MM.1S (cell line): ENCODE measurements around the gene SYNJ2BP.
"Not testable (repeated sequence)": the region's sequence is repeated elsewhere in the genome, so short reads cannot be mapped to it uniquely, and the experiment has no call there.

ENCODE experiments used
- DNase-seq: peaks from one replicate; pipeline ENCODE4 v3.0.0-alpha.2; 2015
- H2AFZ ChIP-seq: fragments of 300-600 bp; sonication (generic); 2 replicates; pipeline ENCODE4 v1.6.0; 2016; ENCODE audit warnings: antibody characterized with exemption, low read length
- H3F3A ChIP-seq: fragments of 300-600 bp; sonication (generic); 2 replicates; pipeline ENCODE4 v1.6.1; 2016; ENCODE audit warnings: mild to moderate bottlenecking, antibody characterized with exemption, low read length, moderate library complexity, mixed read lengths; ENCODE audit not compliant: insufficient read depth
- H3K27ac ChIP-seq: fragments of 300-600 bp; sonication (generic); 2 replicates; pipeline ENCODE4 v1.5.1; 2016; ENCODE audit warnings: mild to moderate bottlenecking, low read length
- H3K27me3 ChIP-seq: fragments of 300-600 bp; sonication (generic); replicated peaks from 2 replicates; pipeline ENCODE4 v1.6.0; 2016; ENCODE audit warnings: low read length; ENCODE audit not compliant: insufficient read depth
- H3K36me3 ChIP-seq: fragments of 300-600 bp; sonication (generic); replicated peaks from 2 replicates; pipeline ENCODE4 v1.6.1; 2016; ENCODE audit warnings: mild to moderate bottlenecking, low read length, mixed read lengths; ENCODE audit not compliant: insufficient read depth
- H3K4me1 ChIP-seq: fragments of 300-600 bp; sonication (generic); 2 replicates; pipeline ENCODE4 v1.6.1; 2016; ENCODE audit warnings: low read length, mixed read lengths
- H3K4me2 ChIP-seq: fragments of 300-600 bp; sonication (generic); 2 replicates; pipeline ENCODE4 v1.6.0; 2016; ENCODE audit warnings: low read depth, low read length
- H3K4me3 ChIP-seq: fragments of 300-600 bp; sonication (generic); 2 replicates; pipeline ENCODE4 v1.5.1; 2016; ENCODE audit warnings: low read length, mixed read lengths
- H3K79me2 ChIP-seq: fragments of 300-600 bp; sonication (generic); 2 replicates; pipeline ENCODE4 v1.6.1; 2016; ENCODE audit warnings: mixed run types, low read length, mixed read lengths
- H3K9ac ChIP-seq: fragments of 300-600 bp; sonication (generic); 2 replicates; pipeline ENCODE4 v1.6.1; 2016; ENCODE audit warnings: low read length, mixed read lengths
- H3K9me2 ChIP-seq: fragments of 300-600 bp; sonication (generic); replicated peaks from 2 replicates; pipeline ENCODE4 v1.6.1; 2016; ENCODE audit warnings: mild to moderate bottlenecking, low read length, mixed read lengths; ENCODE audit not compliant: insufficient read depth
- H3K9me3 ChIP-seq: fragments of 300-600 bp; sonication (generic); replicated peaks from 2 replicates; pipeline ENCODE4 v1.6.1; 2016; ENCODE audit warnings: mild to moderate bottlenecking, low read length, mixed read lengths; ENCODE audit not compliant: insufficient read depth
- H4K20me1 ChIP-seq: fragments of 300-600 bp; sonication (generic); 2 replicates; pipeline ENCODE4 v1.6.1; 2016; ENCODE audit warnings: mild to moderate bottlenecking, low read length, moderate library complexity, mixed read lengths; ENCODE audit not compliant: insufficient read depth
- CTCF ChIP-seq: fragments of 300-600 bp; sonication (generic); IDR thresholded peaks from 2 replicates; pipeline ENCODE4 v1.5.1; 2016; ENCODE audit warnings: antibody characterized with exemption, low read length, mixed read lengths
- EZH2 ChIP-seq: fragments of 300-600 bp; sonication (generic); optimal IDR thresholded peaks from 2 replicates; pipeline ENCODE3; 2017; ENCODE audit warnings: low read depth, mild to moderate bottlenecking, antibody characterized with exemption, low read length, mixed read lengths
- EZH2phosphoT487 ChIP-seq: fragments of 300-600 bp; sonication (generic); IDR thresholded peaks from 2 replicates; pipeline ENCODE4 v1.6.1; 2018; ENCODE audit warnings: antibody characterized with exemption, low read length

SYNJ2BP gene

GRCh38 chr14:70448633-70449340 lies 31.9 kb upstream of the SYNJ2BP start:
- H3K9ac ChIP-seq, result no peak overlapping the region
- no peaks in the 10 kb centered on the region for H3K36me3 ChIP-seq
- H3K9me2 ChIP-seq, result no peaks in the 10 kb centered on the region
- H3K4me3 ChIP-seq, result no peak overlapping the region
- no peaks in the 10 kb centered on the region for H3K79me2 ChIP-seq
- H3F3A ChIP-seq, result no peaks in the 10 kb centered on the region
- no peaks in the 10 kb centered on the region for H3K27me3 ChIP-seq
- DNase-seq, result no peak
- H3K27ac ChIP-seq, result no peak overlapping the region
- no peaks in the 10 kb centered on the region for H3K4me1 ChIP-seq
- no peaks in the 10 kb centered on the region for H4K20me1 ChIP-seq
- H3K4me2 ChIP-seq, result no peak overlapping the region
- H3K9me3 ChIP-seq, result no peaks in the 10 kb centered on the region
- TF ChIP-seq EZH2phosphoT487, result no peak
- no peak for TF ChIP-seq EZH2
- no peak for TF ChIP-seq CTCF
- no peak overlapping the region for H2AFZ ChIP-seq

GRCh38 chr14:70442750-70443149 lies 25.9 kb upstream of the SYNJ2BP start:
- Histone ChIP-seq H3K79me2 (no peaks in the 10 kb centered on the region), H3K36me3 (no peaks in the 10 kb centered on the region), H3K27ac (no peak overlapping the region), H2AFZ (no peak overlapping the region), H4K20me1 (no peaks in the 10 kb centered on the region), H3K4me2 (no peak overlapping the region), H3K4me1 (no peaks in the 10 kb centered on the region), H3K9ac (no peak overlapping the region), H3K27me3 (no peaks in the 10 kb centered on the region), H3K9me3 (no peaks in the 10 kb centered on the region), H3F3A (no peaks in the 10 kb centered on the region), H3K9me2 (no peaks in the 10 kb centered on the region), H3K4me3 (no peak overlapping the region)
- no peak for TF ChIP-seq CTCF
- TF ChIP-seq EZH2phosphoT487, result no peak
- no peak for DNase-seq

- no peak overlapping the region for H2AFZ ChIP-seq
- no peak for DNase-seq
- no peak for TF ChIP-seq EZH2phosphoT487
- no peaks in the 10 kb centered on the region for H3K9me2 ChIP-seq
- H3K79me2 ChIP-seq, result no peaks in the 10 kb centered on the region
- no peak overlapping the region for H3K27ac ChIP-seq
- H3K9me3 ChIP-seq, result no peaks in the 10 kb centered on the region
- no peaks in the 10 kb centered on the region for H3K27me3 ChIP-seq
- no peaks in the 10 kb centered on the region for H3F3A ChIP-seq
- no peaks in the 10 kb centered on the region for H3K4me1 ChIP-seq
- H3K4me2 ChIP-seq, result no peak overlapping the region
- H4K20me1 ChIP-seq, result no peaks in the 10 kb centered on the region
- H3K36me3 ChIP-seq, result no peaks in the 10 kb centered on the region
- no peak overlapping the region for H3K4me3 ChIP-seq
- H3K9ac ChIP-seq, result no peak overlapping the region
Measured at GRCh38 chr14:70441641-70442040, 24.8 kb upstream of the SYNJ2BP start.

- no peak for TF ChIP-seq CTCF
- TF ChIP-seq EZH2phosphoT487, result no peak
- TF ChIP-seq EZH2, result no peak
- Histone ChIP-seq H3K27me3 (no peaks in the 10 kb centered on the region), H2AFZ (no peak overlapping the region), H4K20me1 (no peaks in the 10 kb centered on the region), H3K79me2 (no peaks in the 10 kb centered on the region), H3K4me1 (no peaks in the 10 kb centered on the region), H3K9ac (no peak overlapping the region), H3K9me2 (no peaks in the 10 kb centered on the region), H3K4me2 (no peak overlapping the region), H3K9me3 (no peaks in the 10 kb centered on the region), H3F3A (no peaks in the 10 kb centered on the region), H3K27ac (no peak overlapping the region), H3K36me3 (no peaks in the 10 kb centered on the region), H3K4me3 (no peak overlapping the region)
- DNase-seq, result no peak
Measured at GRCh38 chr14:70436867-70437266, 20.0 kb upstream of the SYNJ2BP start.

GRCh38 chr14:70426555-70426954 lies 9.7 kb upstream of the SYNJ2BP start:
- H3K4me2 ChIP-seq, H3K27me3 ChIP-seq, H3K79me2 ChIP-seq, DNase-seq, H3K9me2 ChIP-seq, H3K4me3 ChIP-seq, H3K27ac ChIP-seq, H3K9ac ChIP-seq, H4K20me1 ChIP-seq, H2AFZ ChIP-seq, H3K36me3 ChIP-seq, H3F3A ChIP-seq, H3K4me1 ChIP-seq, H3K9me3 ChIP-seq: not testable (repeated sequence)
